ENCODE results near the gene ABCC4. TPM values are rescaled to one million over a fixed set of nuclear protein-coding genes. Genes with fewer than 3 reads are reported as not detected.

The ABCC4 gene
- total and polyA plus RNA-seq, 9 of the 15 experiments (the other 6 are each of a cell fraction or from before 2014, with no cell fraction given), result 9.4 to 46.1 (median 25.4) TPM

- H3K4me3 ChIP-seq, result no peak overlapping the region
- H3K4me2 ChIP-seq (ENCODE audit: insufficient read depth, low read length), result no peak overlapping the region
- H3K9ac ChIP-seq (ENCODE audit: insufficient read depth in 1 of 2, low read depth in 2 of 2, low read length in 2 of 2), result no peak overlapping the region
- no peak overlapping the region for H2AFZ ChIP-seq (ENCODE audit: low read depth, low read length)
- H3K9me3 ChIP-seq (replicated peaks; ENCODE audit: control insufficient read depth, insufficient read depth, low read depth, low read length), result no peaks in the 10 kb centered on the region
- no peaks in the 10 kb centered on the region for H3K27me3 ChIP-seq (ENCODE audit: control insufficient read depth in 2 of 2, insufficient read depth in 2 of 2, low read length in 2 of 2)
- ChIA-PET POLR2A (interaction anchor here (1.6 kb wide), 1 partner anchor 10 kb away, joined by 5 read pairs; no protein-coding TSS in a partner anchor), CTCF (ENCODE audit: low intra/inter-chr PET ratio) (no interaction called here)
- DNase-seq (ENCODE audit: extremely low read depth in 1 of 4, low spot score in 3 of 4), result peak in 1 of 4 experiments; percentile 65
- no peak overlapping the region for H3K27ac ChIP-seq (ENCODE audit: extremely low read depth, low read depth, low read length)
- intact Hi-C loops (cut with micrococcal nuclease), result no loop called here
- ATAC-seq, result peak; percentile 87
- H4K20me1 ChIP-seq (replicated peaks; ENCODE audit: control insufficient read depth, insufficient read depth, low read length), result no peaks in the 10 kb centered on the region; the same call in 1 of the 2 replicates
- peaks cover 58% of the 10 kb centered on the region for H3K36me3 ChIP-seq (ENCODE audit: control insufficient read depth, insufficient read depth, low read length)
- peaks cover 2% of the 10 kb centered on the region; the same call in 2 of the 3 replicates for H3K79me2 ChIP-seq (ENCODE audit: control insufficient read depth, insufficient read depth, low read length)
- WGBS (ENCODE audit: insufficient coverage, low coverage, missing lambda C conversion rate), result 50% methylated on average over 10 of the region's 12 CpGs
- H3K4me1 ChIP-seq (replicated peaks in 1 of 2; ENCODE audit: control insufficient read depth in 2 of 2, insufficient read depth in 2 of 2, low read length in 2 of 2), result peaks cover 5 to 7% of the 10 kb centered on the region in 2 experiments; a peak in 3 of 5 replicates
- FAIRE-seq, result peak; percentile 76
- H3K9me1 ChIP-seq (ENCODE audit: control insufficient read depth, insufficient read depth, low read length), result no peaks in the 10 kb centered on the region
- no TSS peak for BruUV-seq (replicated peaks)
- in situ Hi-C loops (cut with MboI), result no loop called here
- TF ChIP-seq, protein P1, sequence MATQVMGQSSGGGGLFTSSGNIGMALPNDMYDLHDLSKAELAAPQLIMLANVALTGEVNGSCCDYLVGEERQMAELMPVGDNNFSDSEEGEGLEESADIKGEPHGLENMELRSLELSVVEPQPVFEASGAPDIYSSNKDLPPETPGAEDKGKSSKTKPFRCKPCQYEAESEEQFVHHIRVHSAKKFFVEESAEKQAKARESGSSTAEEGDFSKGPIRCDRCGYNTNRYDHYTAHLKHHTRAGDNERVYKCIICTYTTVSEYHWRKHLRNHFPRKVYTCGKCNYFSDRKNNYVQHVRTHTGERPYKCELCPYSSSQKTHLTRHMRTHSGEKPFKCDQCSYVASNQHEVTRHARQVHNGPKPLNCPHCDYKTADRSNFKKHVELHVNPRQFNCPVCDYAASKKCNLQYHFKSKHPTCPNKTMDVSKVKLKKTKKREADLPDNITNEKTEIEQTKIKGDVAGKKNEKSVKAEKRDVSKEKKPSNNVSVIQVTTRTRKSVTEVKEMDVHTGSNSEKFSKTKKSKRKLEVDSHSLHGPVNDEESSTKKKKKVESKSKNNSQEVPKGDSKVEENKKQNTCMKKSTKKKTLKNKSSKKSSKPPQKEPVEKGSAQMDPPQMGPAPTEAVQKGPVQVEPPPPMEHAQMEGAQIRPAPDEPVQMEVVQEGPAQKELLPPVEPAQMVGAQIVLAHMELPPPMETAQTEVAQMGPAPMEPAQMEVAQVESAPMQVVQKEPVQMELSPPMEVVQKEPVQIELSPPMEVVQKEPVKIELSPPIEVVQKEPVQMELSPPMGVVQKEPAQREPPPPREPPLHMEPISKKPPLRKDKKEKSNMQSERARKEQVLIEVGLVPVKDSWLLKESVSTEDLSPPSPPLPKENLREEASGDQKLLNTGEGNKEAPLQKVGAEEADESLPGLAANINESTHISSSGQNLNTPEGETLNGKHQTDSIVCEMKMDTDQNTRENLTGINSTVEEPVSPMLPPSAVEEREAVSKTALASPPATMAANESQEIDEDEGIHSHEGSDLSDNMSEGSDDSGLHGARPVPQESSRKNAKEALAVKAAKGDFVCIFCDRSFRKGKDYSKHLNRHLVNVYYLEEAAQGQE (IDR thresholded peaks at IDR 0.05; ENCODE audit: borderline replicate concordance), result 0 out of 2 replicates have a peak, but pooled peaks have one; percentile 7
- TF ChIP-seq, protein P1 (CRISPR knock-in tag; IDR thresholded peaks at IDR 0.05; ENCODE audit: low read depth), result no peak
- TF ChIP-seq TRIM24 (IDR thresholded peaks at IDR 0.05), result peak; percentile 57; a peak in 2 of 4 replicates
- TF ChIP-seq, protein P2, sequence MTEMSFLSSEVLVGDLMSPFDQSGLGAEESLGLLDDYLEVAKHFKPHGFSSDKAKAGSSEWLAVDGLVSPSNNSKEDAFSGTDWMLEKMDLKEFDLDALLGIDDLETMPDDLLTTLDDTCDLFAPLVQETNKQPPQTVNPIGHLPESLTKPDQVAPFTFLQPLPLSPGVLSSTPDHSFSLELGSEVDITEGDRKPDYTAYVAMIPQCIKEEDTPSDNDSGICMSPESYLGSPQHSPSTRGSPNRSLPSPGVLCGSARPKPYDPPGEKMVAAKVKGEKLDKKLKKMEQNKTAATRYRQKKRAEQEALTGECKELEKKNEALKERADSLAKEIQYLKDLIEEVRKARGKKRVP (CRISPR knock-in tag; IDR thresholded peaks at IDR 0.05), result peak; percentile 75
- TF ChIP-seq TEAD2 (tag; IDR thresholded peaks at IDR 0.05), result no peak
- peak; percentile 65 for TF ChIP-seq MEIS2 (IDR thresholded peaks at IDR 0.05; ENCODE audit: partially characterized antibody)
- TF ChIP-seq FOSL1 (tag; conservative IDR thresholded peaks at IDR 0.05), result peak; percentile 79
- peak; percentile 38; the same call in 1 of the 2 replicates for TF ChIP-seq L3MBTL2 (IDR thresholded peaks at IDR 0.05)
- peak; percentile 39; the same call in 1 of the 2 replicates for TF ChIP-seq STAT5A (IDR thresholded peaks at IDR 0.05; ENCODE audit: borderline replicate concordance, low read length)
Measured at GRCh38 chr13:95201814-95202651, 99.2 kb downstream of the ABCC4 start.

Measured in K562 (cell line).